ENCODE results near the gene ZNF839.

Gene ZNF839

GRCh38 chr14:102278631-102278935 lies 41.0 kb upstream of the ZNF839 start:
- H2BK5ac ChIP-seq (ENCODE audit: low read length): no peak overlapping the region
- H3K36me3 ChIP-seq (replicated peaks in 1 of 2; ENCODE audit: control insufficient read depth in 2 of 2, insufficient read depth in 2 of 2, low read length in 2 of 2): peaks cover 2 to 4% of the 10 kb centered on the region in 2 donors
- no peak overlapping the region for H3K4ac ChIP-seq (ENCODE audit: low read length)
- no peak overlapping the region for H2BK120ac ChIP-seq (ENCODE audit: low read depth, low read length)
- H4K8ac ChIP-seq (ENCODE audit: low read depth, low read length): no peak overlapping the region
- H3K23ac ChIP-seq (ENCODE audit: low read depth, low read length, poor library complexity): no peak overlapping the region
- H4K91ac ChIP-seq (ENCODE audit: low read depth, low read length, poor library complexity): no peak overlapping the region
- DNase-seq (ENCODE audit: low spot score): no peak
- H3K27ac ChIP-seq (replicated peaks; ENCODE audit: low read length): no peak overlapping the region
- H3K4me1 ChIP-seq (ENCODE audit: control insufficient read depth in 2 of 2, insufficient read depth in 1 of 2, low read depth in 1 of 2, low read length in 2 of 2): peaks cover 0 to 4% of the 10 kb centered on the region in 2 donors
- no CpG with 5 or more reads among the region's 6 CpGs for WGBS, 2 donors (ENCODE audit: extremely low coverage in 2 of 2, insufficient read length in 2 of 2, insufficient replicate concordance in 1 of 2)
- no peaks in the 10 kb centered on the region for H3K9me3 ChIP-seq (replicated peaks in 1 of 2; ENCODE audit: control insufficient read depth in 2 of 2, insufficient read depth in 1 of 2, low read depth in 1 of 2, low read length in 2 of 2)
- no peaks in the 10 kb centered on the region for H3K27me3 ChIP-seq (ENCODE audit: control insufficient read depth in 3 of 3, insufficient read depth in 3 of 3, low read depth in 1 of 3, low read length in 3 of 3)
- H3K79me1 ChIP-seq (ENCODE audit: low read depth, low read length): no peaks in the 10 kb centered on the region
- H3K4me2 ChIP-seq (ENCODE audit: insufficient read depth, low read length, poor library complexity, severe bottlenecking): no peak overlapping the region
- H3K4me3 ChIP-seq (ENCODE audit: low read length in 2 of 2): no peak overlapping the region
- H2BK15ac ChIP-seq (ENCODE audit: low read length): no peak overlapping the region
- no peak overlapping the region for H2BK12ac ChIP-seq (ENCODE audit: low read length)
- no peak overlapping the region for H3K18ac ChIP-seq (ENCODE audit: low read length)
- no peak overlapping the region for H2AK5ac ChIP-seq (ENCODE audit: low read depth, low read length)
- no peak overlapping the region for H3K9ac ChIP-seq (ENCODE audit: low read depth, low read length, poor library complexity)
- no peak overlapping the region for H2AFZ ChIP-seq (ENCODE audit: low read length)
- H3K14ac ChIP-seq (ENCODE audit: low read length): no peak overlapping the region

- Histone ChIP-seq H4K91ac (ENCODE audit: low read depth, low read length, poor library complexity) (no peak overlapping the region), H2BK15ac (ENCODE audit: low read length) (no peak overlapping the region), H2AK5ac (ENCODE audit: low read depth, low read length) (no peak overlapping the region), H2BK120ac (ENCODE audit: low read depth, low read length) (no peak overlapping the region), H3K9me3 (replicated peaks in 1 of 2; ENCODE audit: control insufficient read depth in 2 of 2, insufficient read depth in 1 of 2, low read depth in 1 of 2, low read length in 2 of 2) (no peaks in the 10 kb centered on the region), H2AFZ (ENCODE audit: low read length) (no peak overlapping the region), H3K4me3 (ENCODE audit: low read length in 2 of 2) (no peak overlapping the region), H3K4me1 (ENCODE audit: control insufficient read depth in 2 of 2, insufficient read depth in 1 of 2, low read depth in 1 of 2, low read length in 2 of 2) (peaks cover 0 to 4% of the 10 kb centered on the region in 2 donors), H3K23ac (ENCODE audit: low read depth, low read length, poor library complexity) (no peak overlapping the region), H3K36me3 (replicated peaks in 1 of 2; ENCODE audit: control insufficient read depth in 2 of 2, insufficient read depth in 2 of 2, low read length in 2 of 2) (peaks cover 2 to 4% of the 10 kb centered on the region in 2 donors), H4K8ac (ENCODE audit: low read depth, low read length) (no peak overlapping the region), H3K79me1 (ENCODE audit: low read depth, low read length) (no peaks in the 10 kb centered on the region), H2BK12ac (ENCODE audit: low read length) (no peak overlapping the region), H3K27ac (replicated peaks; ENCODE audit: low read length) (no peak overlapping the region), H3K9ac (ENCODE audit: low read depth, low read length, poor library complexity) (no peak overlapping the region), H2BK5ac (ENCODE audit: low read length) (no peak overlapping the region), H3K4me2 (ENCODE audit: insufficient read depth, low read length, poor library complexity, severe bottlenecking) (no peak overlapping the region), H3K4ac (ENCODE audit: low read length) (no peak overlapping the region), H3K27me3 (ENCODE audit: control insufficient read depth in 3 of 3, insufficient read depth in 3 of 3, low read depth in 1 of 3, low read length in 3 of 3) (no peaks in the 10 kb centered on the region), H3K14ac (ENCODE audit: low read length) (no peak overlapping the region), H3K18ac (ENCODE audit: low read length) (no peak overlapping the region)
- WGBS, 2 donors (ENCODE audit: extremely low coverage in 2 of 2, insufficient read length in 2 of 2, insufficient replicate concordance in 1 of 2): no CpG with 5 or more reads among the region's 3 CpGs
- no peak for DNase-seq (ENCODE audit: low spot score)
Measured at GRCh38 chr14:102279282-102279681, 40.3 kb upstream of the ZNF839 start.

DNA sequence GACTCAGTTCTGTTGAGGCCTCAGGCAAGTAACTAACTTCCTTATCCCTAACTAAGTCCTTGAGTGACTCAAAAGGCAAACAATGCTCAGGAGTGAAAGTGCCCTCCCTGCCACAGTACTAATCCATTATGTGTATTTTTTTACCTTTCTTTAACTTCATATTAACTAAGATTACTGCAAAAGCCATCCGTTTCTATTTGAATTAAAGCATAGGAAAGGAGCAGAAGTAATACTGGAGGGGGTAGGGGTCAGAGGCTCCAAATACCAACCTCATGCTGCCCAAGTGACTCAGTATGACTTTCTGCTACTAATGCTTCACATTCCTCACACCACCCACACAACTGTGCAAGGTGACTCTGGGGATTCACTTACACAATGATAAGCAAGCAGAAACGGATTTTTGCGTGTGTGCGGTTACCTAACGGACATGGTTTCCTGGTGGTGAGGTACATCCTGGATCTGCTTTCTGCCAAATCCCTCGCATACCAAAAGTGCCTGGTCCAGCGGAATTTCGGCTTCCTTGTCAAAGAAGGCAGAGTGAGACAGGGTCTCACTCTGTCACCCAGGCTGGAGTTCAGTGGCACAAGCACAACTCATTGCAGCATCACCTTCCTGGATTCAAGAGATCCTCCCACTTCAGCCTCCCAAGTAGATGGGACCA lies 39.7 kb upstream of the ZNF839 start:
- Histone ChIP-seq H2BK15ac (ENCODE audit: low read length) (no peak overlapping the region), H3K9ac (ENCODE audit: low read depth, low read length, poor library complexity) (no peak overlapping the region), H2AFZ (ENCODE audit: low read length) (no peak overlapping the region), H3K36me3 (replicated peaks in 1 of 2; ENCODE audit: control insufficient read depth in 2 of 2, insufficient read depth in 2 of 2, low read length in 2 of 2) (peaks cover 2 to 4% of the 10 kb centered on the region in 2 donors), H3K4me3 (ENCODE audit: low read length in 2 of 2) (no peak overlapping the region), H3K79me1 (ENCODE audit: low read depth, low read length) (no peaks in the 10 kb centered on the region), H4K8ac (ENCODE audit: low read depth, low read length) (no peak overlapping the region), H3K27me3 (ENCODE audit: control insufficient read depth in 3 of 3, insufficient read depth in 3 of 3, low read depth in 1 of 3, low read length in 3 of 3) (no peaks in the 10 kb centered on the region), H3K4me2 (ENCODE audit: insufficient read depth, low read length, poor library complexity, severe bottlenecking) (no peak overlapping the region), H4K91ac (ENCODE audit: low read depth, low read length, poor library complexity) (no peak overlapping the region), H2BK5ac (ENCODE audit: low read length) (no peak overlapping the region), H3K27ac (replicated peaks; ENCODE audit: low read length) (no peak overlapping the region), H3K4me1 (ENCODE audit: control insufficient read depth in 2 of 2, insufficient read depth in 1 of 2, low read depth in 1 of 2, low read length in 2 of 2) (peaks cover 0 to 4% of the 10 kb centered on the region in 2 donors), H3K9me3 (replicated peaks in 1 of 2; ENCODE audit: control insufficient read depth in 2 of 2, insufficient read depth in 1 of 2, low read depth in 1 of 2, low read length in 2 of 2) (no peaks in the 10 kb centered on the region), H3K23ac (ENCODE audit: low read depth, low read length, poor library complexity) (no peak overlapping the region), H2AK5ac (ENCODE audit: low read depth, low read length) (no peak overlapping the region), H3K4ac (ENCODE audit: low read length) (no peak overlapping the region), H3K18ac (ENCODE audit: low read length) (no peak overlapping the region), H3K14ac (ENCODE audit: low read length) (no peak overlapping the region), H2BK12ac (ENCODE audit: low read length) (no peak overlapping the region), H2BK120ac (ENCODE audit: low read depth, low read length) (no peak overlapping the region)
- WGBS, 2 donors (ENCODE audit: extremely low coverage in 2 of 2, insufficient read length in 2 of 2, insufficient replicate concordance in 1 of 2): no CpG with 5 or more reads among the region's 8 CpGs
- DNase-seq (ENCODE audit: low spot score): no peak

DNA sequence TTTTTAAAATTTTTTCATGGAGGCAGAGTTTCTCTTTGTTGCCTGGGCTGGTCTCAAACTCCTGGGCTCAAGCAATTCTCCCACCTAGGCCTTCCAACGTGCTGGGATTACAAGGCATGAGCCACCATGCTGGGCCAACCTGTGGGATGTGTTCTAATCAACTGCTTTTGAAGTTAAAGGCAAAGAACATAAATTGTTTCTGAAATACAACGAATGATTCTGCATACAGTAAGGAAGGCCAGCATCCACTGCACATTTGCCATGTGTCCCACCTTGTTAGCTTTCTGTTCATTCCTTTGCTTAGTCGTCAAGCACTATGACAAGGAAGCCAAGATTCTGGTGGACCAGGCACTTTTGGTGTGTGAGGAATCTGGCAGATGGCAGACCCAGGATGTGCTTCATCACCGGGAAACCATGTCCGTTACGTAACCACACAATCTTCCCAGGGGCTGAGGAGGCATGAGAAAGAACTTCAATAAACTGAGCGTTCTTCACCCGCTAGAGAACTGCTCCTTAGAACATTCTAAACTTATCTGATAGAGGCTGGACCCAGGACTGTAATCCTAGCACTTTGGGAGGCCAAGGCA lies 39.1 kb upstream of the ZNF839 start:
- H3K4me2 ChIP-seq (ENCODE audit: insufficient read depth, low read length, poor library complexity, severe bottlenecking): no peak overlapping the region
- H3K9me3 ChIP-seq (replicated peaks in 1 of 2; ENCODE audit: control insufficient read depth in 2 of 2, insufficient read depth in 1 of 2, low read depth in 1 of 2, low read length in 2 of 2): no peaks in the 10 kb centered on the region
- H3K79me1 ChIP-seq (ENCODE audit: low read depth, low read length): no peaks in the 10 kb centered on the region
- no peak overlapping the region for H3K23ac ChIP-seq (ENCODE audit: low read depth, low read length, poor library complexity)
- H3K27ac ChIP-seq (replicated peaks; ENCODE audit: low read length): no peak overlapping the region
- H2BK120ac ChIP-seq (ENCODE audit: low read depth, low read length): no peak overlapping the region
- H3K18ac ChIP-seq (ENCODE audit: low read length): no peak overlapping the region
- H3K9ac ChIP-seq (ENCODE audit: low read depth, low read length, poor library complexity): no peak overlapping the region
- H2AFZ ChIP-seq (ENCODE audit: low read length): no peak overlapping the region
- WGBS, 2 donors (ENCODE audit: extremely low coverage in 2 of 2, insufficient read length in 2 of 2, insufficient replicate concordance in 1 of 2): no CpG with 5 or more reads among the region's 8 CpGs
- H4K91ac ChIP-seq (ENCODE audit: low read depth, low read length, poor library complexity): no peak overlapping the region
- no peak overlapping the region for H2BK12ac ChIP-seq (ENCODE audit: low read length)
- peaks cover 0 to 4% of the 10 kb centered on the region in 2 donors for H3K4me1 ChIP-seq (ENCODE audit: control insufficient read depth in 2 of 2, insufficient read depth in 1 of 2, low read depth in 1 of 2, low read length in 2 of 2)
- no peak overlapping the region for H3K4me3 ChIP-seq (ENCODE audit: low read length in 2 of 2)
- no peak overlapping the region for H2BK15ac ChIP-seq (ENCODE audit: low read length)
- no peak overlapping the region for H4K8ac ChIP-seq (ENCODE audit: low read depth, low read length)
- no peaks in the 10 kb centered on the region for H3K27me3 ChIP-seq (ENCODE audit: control insufficient read depth in 3 of 3, insufficient read depth in 3 of 3, low read depth in 1 of 3, low read length in 3 of 3)
- no peak overlapping the region for H2AK5ac ChIP-seq (ENCODE audit: low read depth, low read length)
- no peak for DNase-seq (ENCODE audit: low spot score)
- peaks cover 2 to 4% of the 10 kb centered on the region in 2 donors for H3K36me3 ChIP-seq (replicated peaks in 1 of 2; ENCODE audit: control insufficient read depth in 2 of 2, insufficient read depth in 2 of 2, low read length in 2 of 2)
- no peak overlapping the region for H3K14ac ChIP-seq (ENCODE audit: low read length)
- H3K4ac ChIP-seq (ENCODE audit: low read length): no peak overlapping the region
- H2BK5ac ChIP-seq (ENCODE audit: low read length): no peak overlapping the region

All from neuronal stem cell (in vitro differentiated cells).